Type B pancreatic cell (in vitro differentiated cells): Measurements from ENCODE around the gene ALK. TPM values are rescaled to one million over a fixed set of nuclear protein-coding genes. Genes with fewer than 3 reads are reported as not detected.
A peak's percentile ranks its signal among the peaks of the same experiment; 100 is the strongest.

Experiments used
- DNase-seq: peaks from one replicate; pipeline ENCODE4 v3.0.0; 2021; ENCODE audit warnings: mixed read lengths; ENCODE audit not compliant: unreplicated experiment; ENCODE audit errors: extremely low spot score
- H3K27ac Mint-ChIP-seq: 2 replicates; pipeline ENCODE4 v1.8.0; 2021; ENCODE audit warnings: mild to moderate bottlenecking, mixed read lengths
- H3K27me3 Mint-ChIP-seq: 2 replicates; pipeline ENCODE4 v1.8.0; 2021; ENCODE audit warnings: mixed read lengths
- H3K36me3 Mint-ChIP-seq: 2 replicates; pipeline ENCODE4 v1.8.0; 2021; ENCODE audit warnings: mixed read lengths
- H3K4me1 Mint-ChIP-seq: one replicate; pipeline ENCODE4 v1.8.0; 2021; ENCODE audit warnings: mixed read lengths; ENCODE audit not compliant: unreplicated experiment
- H3K4me3 Mint-ChIP-seq: 2 replicates; pipeline ENCODE4 v1.8.0; 2021; ENCODE audit warnings: mild to moderate bottlenecking, mixed read lengths
- H3K9me3 Mint-ChIP-seq: 2 replicates; pipeline ENCODE4 v1.8.0; 2021; ENCODE audit warnings: mixed read lengths
- CTCF ChIP-seq: fragments of 200-600 bp; sonication (generic); conservative IDR thresholded peaks from 2 replicates; pipeline ENCODE4 v1.5.0; 2021; ENCODE audit warnings: antibody characterized with exemption, mild to moderate bottlenecking
- total RNA-seq: library from RNA; stranded (reverse); gene quantifications from 2 replicates; pipeline ENCODE4 v1.2.1, GENCODE V29; 2021; ENCODE audit warnings: low replicate concordance

Gene ALK
- total RNA-seq, 1 donor from 2014 or later = 7.7 TPM

GRCh38 chr2:29614295-29614830, 307.0 kb downstream of the ALK start:
- DNase-seq = no peak
- Mint-ChIP-seq H3K27ac (peak overlapping the region; percentile 10), H3K9me3 (peaks cover 20% of the 10 kb centered on the region), H3K27me3 (no peaks in the 10 kb centered on the region), H3K4me1 (peaks cover 58% of the 10 kb centered on the region), H3K4me3 (peak overlapping the region; percentile 19), H3K36me3 (peaks cover 3% of the 10 kb centered on the region)
- no peak for TF ChIP-seq CTCF

DNA sequence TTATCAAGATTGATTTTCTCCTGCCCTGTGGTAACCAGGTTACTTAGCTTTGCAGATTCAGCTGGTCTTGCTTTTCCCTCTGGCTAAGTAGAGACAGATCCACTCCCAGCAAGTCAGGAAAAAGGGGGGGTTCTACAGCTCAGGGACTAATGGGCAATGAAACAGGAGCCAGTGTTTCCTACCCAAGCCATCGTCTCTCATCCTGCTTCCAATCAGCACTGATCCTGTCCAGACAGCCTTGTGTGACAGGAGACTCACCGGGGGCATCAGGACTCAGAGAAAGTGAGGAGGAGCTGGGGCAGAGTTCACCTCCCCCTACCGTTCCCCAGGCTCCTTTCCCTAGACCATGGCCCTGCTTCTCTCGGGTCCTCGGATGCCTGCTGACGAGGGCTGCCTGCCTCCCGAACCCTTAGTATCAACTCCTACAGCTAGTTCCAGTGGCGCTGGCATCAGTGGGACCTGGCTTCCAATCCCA, 307.6 kb downstream of the ALK start:
- H3K9me3 Mint-ChIP-seq = peaks cover 20% of the 10 kb centered on the region
- H3K27ac Mint-ChIP-seq = peak overlapping the region; percentile 10
- peaks cover 3% of the 10 kb centered on the region for H3K36me3 Mint-ChIP-seq
- no peak for DNase-seq
- H3K4me3 Mint-ChIP-seq = peak overlapping the region; percentile 19
- peaks cover 58% of the 10 kb centered on the region for H3K4me1 Mint-ChIP-seq
- no peak for TF ChIP-seq CTCF
- H3K27me3 Mint-ChIP-seq = no peaks in the 10 kb centered on the region

DNA sequence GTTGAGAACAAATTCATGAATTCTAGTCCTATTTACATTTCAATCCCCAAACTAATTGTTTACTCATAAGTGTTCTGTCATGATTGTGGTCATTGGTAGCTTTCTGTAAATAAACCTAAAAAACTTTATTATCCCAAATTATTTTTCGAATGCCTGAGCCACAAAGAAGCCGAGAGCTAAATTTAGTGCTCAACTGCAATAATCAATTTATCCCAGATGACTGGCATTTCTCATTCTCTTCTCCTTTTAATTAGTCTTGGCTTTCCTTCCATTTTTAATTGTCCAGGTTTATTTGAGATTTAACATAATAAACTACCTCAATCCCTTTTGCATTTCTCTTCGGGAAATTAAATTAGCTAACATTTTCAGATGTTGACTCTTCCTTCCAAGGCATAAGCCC, 308.3 kb downstream of the ALK start:
- Mint-ChIP-seq H3K4me1 (peaks cover 58% of the 10 kb centered on the region), H3K27ac (no peak overlapping the region), H3K36me3 (peaks cover 3% of the 10 kb centered on the region), H3K9me3 (peaks cover 20% of the 10 kb centered on the region), H3K27me3 (no peaks in the 10 kb centered on the region), H3K4me3 (no peak overlapping the region)
- no peak for TF ChIP-seq CTCF
- DNase-seq = no peak

GRCh38 chr2:29612568-29612967, 308.8 kb downstream of the ALK start:
- H3K27ac Mint-ChIP-seq = no peak overlapping the region
- peaks cover 55% of the 10 kb centered on the region for H3K4me1 Mint-ChIP-seq
- H3K9me3 Mint-ChIP-seq = peaks cover 17% of the 10 kb centered on the region
- H3K36me3 Mint-ChIP-seq = peaks cover 3% of the 10 kb centered on the region
- H3K4me3 Mint-ChIP-seq = no peak overlapping the region
- TF ChIP-seq CTCF = no peak
- H3K27me3 Mint-ChIP-seq = no peaks in the 10 kb centered on the region
- no peak for DNase-seq

DNA sequence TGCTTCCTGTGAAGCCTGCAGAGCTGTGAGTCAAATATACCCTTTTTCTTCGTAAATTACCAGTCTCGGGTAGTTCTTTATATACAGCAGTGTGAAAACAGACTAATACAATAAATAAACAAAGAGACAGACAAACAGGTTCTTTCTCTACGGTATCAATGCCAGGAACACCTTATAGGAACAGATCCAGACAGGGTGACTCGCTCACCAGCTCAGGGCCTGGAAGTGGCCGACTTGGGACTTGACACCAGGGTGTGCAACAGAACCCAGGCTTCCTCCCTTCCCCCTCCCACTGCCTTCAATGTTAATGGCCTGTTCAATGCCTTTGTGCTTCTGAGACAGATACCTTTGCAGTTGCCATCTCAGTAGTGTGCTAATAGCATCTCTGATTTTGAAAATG, 309.5 kb downstream of the ALK start:
- peaks cover 15% of the 10 kb centered on the region for H3K9me3 Mint-ChIP-seq
- no peak overlapping the region for H3K4me3 Mint-ChIP-seq
- H3K4me1 Mint-ChIP-seq = peaks cover 57% of the 10 kb centered on the region
- no peaks in the 10 kb centered on the region for H3K27me3 Mint-ChIP-seq
- H3K27ac Mint-ChIP-seq = no peak overlapping the region
- no peak for TF ChIP-seq CTCF
- peaks cover 3% of the 10 kb centered on the region for H3K36me3 Mint-ChIP-seq
- no peak for DNase-seq

DNA sequence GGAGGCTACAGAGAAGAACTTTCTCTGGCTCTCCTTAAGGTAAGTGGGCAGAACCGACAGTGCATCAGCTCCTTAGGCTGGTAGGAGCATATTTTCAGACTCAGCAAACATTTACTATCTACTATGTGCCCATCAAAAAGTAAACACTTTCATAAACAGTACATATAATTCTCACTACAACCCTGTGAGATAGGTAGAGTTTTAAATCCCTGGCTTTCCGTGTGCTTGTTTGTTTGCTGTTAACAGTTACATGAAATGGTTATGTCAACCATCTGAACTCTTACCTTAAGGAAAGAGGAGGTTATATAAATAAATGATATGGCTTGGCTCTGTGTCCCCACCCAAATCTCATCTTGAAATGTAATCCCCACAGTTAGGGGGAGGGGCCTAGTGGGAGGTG, 310.1 kb downstream of the ALK start:
- H3K4me3 Mint-ChIP-seq = no peak overlapping the region
- no peak for DNase-seq
- no peak for TF ChIP-seq CTCF
- peaks cover 3% of the 10 kb centered on the region for H3K36me3 Mint-ChIP-seq
- no peaks in the 10 kb centered on the region for H3K27me3 Mint-ChIP-seq
- H3K9me3 Mint-ChIP-seq = peaks cover 15% of the 10 kb centered on the region
- H3K27ac Mint-ChIP-seq = no peak overlapping the region
- peaks cover 54% of the 10 kb centered on the region for H3K4me1 Mint-ChIP-seq
